Neuron (in vitro differentiated cells): ENCODE data around the gene MAN1C1.

Source experiments
- H2AFZ ChIP-seq: one replicate; pipeline ENCODE4 v1.6.1; 2013; ENCODE audit warnings: low read depth, mild to moderate bottlenecking, inconsistent platforms, low read length, moderate library complexity
- H3K27me3 ChIP-seq: one replicate; pipeline ENCODE4 v1.6.1; 2013; ENCODE audit warnings: low read length; ENCODE audit not compliant: insufficient read depth
- H3K36me3 ChIP-seq: one replicate; pipeline ENCODE4 v1.6.1; 2013; ENCODE audit warnings: low read length; ENCODE audit not compliant: insufficient read depth
- H3K4me1 ChIP-seq: one replicate; pipeline ENCODE4 v1.6.1; 2013; ENCODE audit warnings: low read length; ENCODE audit not compliant: insufficient read depth
- H3K4me3 ChIP-seq: 2 replicates; pipeline ENCODE4 v1.5.1; 2013; ENCODE audit warnings: mild to moderate bottlenecking, low read length, moderate library complexity
- H3K9me3 ChIP-seq: one replicate; pipeline ENCODE4 v1.6.1; 2013; ENCODE audit warnings: low read length

The MAN1C1 gene

GRCh38 chr1:25702101-25702775 is 85.6 kb downstream of the MAN1C1 start:
- Histone ChIP-seq H3K4me1 (peaks cover 33% of the 10 kb centered on the region), H3K36me3 (no peaks in the 10 kb centered on the region), H3K9me3 (no peaks in the 10 kb centered on the region)

GRCh38 chr1:25703041-25703440 is 86.5 kb downstream of the MAN1C1 start:
- Histone ChIP-seq H3K4me3 (no peak overlapping the region), H3K27me3 (no peaks in the 10 kb centered on the region), H2AFZ (no peak overlapping the region), H3K4me1 (peaks cover 39% of the 10 kb centered on the region), H3K9me3 (no peaks in the 10 kb centered on the region), H3K36me3 (no peaks in the 10 kb centered on the region)

More at GRCh38 chr1:25702101-25702775, 85.6 kb downstream of the MAN1C1 start:
- Histone ChIP-seq H3K27me3 (no peaks in the 10 kb centered on the region), H2AFZ (no peak overlapping the region), H3K4me3 (no peak overlapping the region)

- H2AFZ ChIP-seq: no peak overlapping the region
- H3K4me3 ChIP-seq: no peak overlapping the region
- H3K27me3 ChIP-seq: no peaks in the 10 kb centered on the region
- no peaks in the 10 kb centered on the region for H3K9me3 ChIP-seq
- H3K36me3 ChIP-seq: no peaks in the 10 kb centered on the region
- H3K4me1 ChIP-seq: peaks cover 47% of the 10 kb centered on the region
Observed at GRCh38 chr1:25703671-25704266, 87.2 kb downstream of the MAN1C1 start.

GRCh38 chr1:25704267-25704691 is 87.7 kb downstream of the MAN1C1 start:
- no peaks in the 10 kb centered on the region for H3K27me3 ChIP-seq
- H2AFZ ChIP-seq: no peak overlapping the region
- H3K36me3 ChIP-seq: no peaks in the 10 kb centered on the region
- no peak overlapping the region for H3K4me3 ChIP-seq
- no peaks in the 10 kb centered on the region for H3K9me3 ChIP-seq
- H3K4me1 ChIP-seq: peaks cover 50% of the 10 kb centered on the region

GRCh38 chr1:25705699-25706098 is 89.1 kb downstream of the MAN1C1 start:
- Histone ChIP-seq H3K4me1 (peaks cover 38% of the 10 kb centered on the region), H3K36me3 (no peaks in the 10 kb centered on the region), H3K9me3 (no peaks in the 10 kb centered on the region), H3K27me3 (no peaks in the 10 kb centered on the region), H2AFZ (no peak overlapping the region), H3K4me3 (no peak overlapping the region)

- H3K4me3 ChIP-seq: no peak overlapping the region
Observed at GRCh38 chr1:25706146-25707089, 89.8 kb downstream of the MAN1C1 start.

GRCh38 chr1:25707280-25708016 is 90.9 kb downstream of the MAN1C1 start:
- Histone ChIP-seq H2AFZ (no peak overlapping the region), H3K4me3 (no peak overlapping the region), H3K36me3 (no peaks in the 10 kb centered on the region), H3K4me1 (peaks cover 32% of the 10 kb centered on the region), H3K27me3 (no peaks in the 10 kb centered on the region), H3K9me3 (no peaks in the 10 kb centered on the region)

More at GRCh38 chr1:25706146-25707089, 89.8 kb downstream of the MAN1C1 start:
- no peaks in the 10 kb centered on the region for H3K36me3 ChIP-seq
- no peaks in the 10 kb centered on the region for H3K9me3 ChIP-seq
- peaks cover 32% of the 10 kb centered on the region for H3K4me1 ChIP-seq
- H3K27me3 ChIP-seq: no peaks in the 10 kb centered on the region
- no peak overlapping the region for H2AFZ ChIP-seq

- H2AFZ ChIP-seq: no peak overlapping the region
Observed at GRCh38 chr1:25710583-25711347, 94.2 kb downstream of the MAN1C1 start.

GRCh38 chr1:25711555-25712298 is 95.1 kb downstream of the MAN1C1 start:
- Histone ChIP-seq H3K9me3 (no peaks in the 10 kb centered on the region), H3K4me3 (no peak overlapping the region), H3K4me1 (peaks cover 33% of the 10 kb centered on the region), H3K27me3 (no peaks in the 10 kb centered on the region), H3K36me3 (no peaks in the 10 kb centered on the region), H2AFZ (no peak overlapping the region)

More at GRCh38 chr1:25710583-25711347, 94.2 kb downstream of the MAN1C1 start:
- no peaks in the 10 kb centered on the region for H3K9me3 ChIP-seq
- no peak overlapping the region for H3K4me3 ChIP-seq
- H3K27me3 ChIP-seq: no peaks in the 10 kb centered on the region
- H3K4me1 ChIP-seq: peaks cover 36% of the 10 kb centered on the region
- no peaks in the 10 kb centered on the region for H3K36me3 ChIP-seq

GRCh38 chr1:25712299-25712970 is 95.8 kb downstream of the MAN1C1 start:
- no peak overlapping the region for H2AFZ ChIP-seq
- peaks cover 26% of the 10 kb centered on the region for H3K4me1 ChIP-seq
- H3K27me3 ChIP-seq: no peaks in the 10 kb centered on the region
- H3K4me3 ChIP-seq: no peak overlapping the region
- H3K9me3 ChIP-seq: no peaks in the 10 kb centered on the region
- H3K36me3 ChIP-seq: no peaks in the 10 kb centered on the region

- H3K9me3 ChIP-seq: no peaks in the 10 kb centered on the region
- no peaks in the 10 kb centered on the region for H3K27me3 ChIP-seq
- peaks cover 12% of the 10 kb centered on the region for H3K4me1 ChIP-seq
- no peaks in the 10 kb centered on the region for H3K36me3 ChIP-seq
- no peak overlapping the region for H3K4me3 ChIP-seq
- H2AFZ ChIP-seq: no peak overlapping the region
Observed at GRCh38 chr1:25713961-25714360, 97.4 kb downstream of the MAN1C1 start.
